Natural killer cell (primary cell): ENCODE results near the gene TICRR. TPM values are rescaled to one million over a fixed set of nuclear protein-coding genes. Genes with fewer than 3 reads are reported as not detected.

Experiments
- ATAC-seq, 3 donors: fragments of 150-1000 bp in 2 of 3; fragments of 200-7000 bp in 1 of 3; cut with Tn5 transposase; 1 replicate in 1 of 3; 2 replicates in 2 of 3; pipeline ENCODE4 v1.10.0; 2021; ENCODE audit warnings: mild to moderate bottlenecking in 2 of 3, moderate library complexity in 2 of 3
- DNase-seq, 2 donors: peaks; one replicate each; pipeline versions ENCODE4 v3.0.0 to v3.0.0-alpha.2; 2013 to 2021; ENCODE audit warnings: mixed read lengths in 1 of 2
- H3K27ac ChIP-seq: one replicate; pipeline ENCODE4 v1.5.1; 2013; ENCODE audit warnings: mild to moderate bottlenecking, low read length
- H3K27me3 ChIP-seq: one replicate; pipeline ENCODE4 v1.6.1; 2013; ENCODE audit warnings: low read length; ENCODE audit not compliant: control insufficient read depth, insufficient read depth
- H3K36me3 ChIP-seq: one replicate; pipeline ENCODE4 v1.6.1; 2013; ENCODE audit warnings: low read length; ENCODE audit not compliant: control insufficient read depth, insufficient read depth
- H3K4me1 ChIP-seq: one replicate; pipeline ENCODE4 v1.6.1; 2013; ENCODE audit warnings: low read length; ENCODE audit not compliant: control insufficient read depth, insufficient read depth
- H3K4me3 ChIP-seq: one replicate; pipeline ENCODE4 v1.5.1; 2013; ENCODE audit warnings: low read length
- H3K9me3 ChIP-seq: one replicate; pipeline ENCODE4 v1.6.1; 2013; ENCODE audit warnings: low read length; ENCODE audit not compliant: control insufficient read depth, insufficient read depth
- H3K27ac Mint-ChIP-seq, 2 donors: one replicate each; pipeline ENCODE4 v1.8.0; 2022; ENCODE audit warnings: mild to moderate bottlenecking in 2 of 2, mixed read lengths in 2 of 2, moderate library complexity in 1 of 2
- H3K27me3 Mint-ChIP-seq, 2 donors: one replicate each; pipeline ENCODE4 v1.8.0; 2022; ENCODE audit warnings: low read depth in 2 of 2, mixed read lengths in 2 of 2
- H3K36me3 Mint-ChIP-seq: one replicate; pipeline ENCODE4 v1.8.0; 2022; ENCODE audit warnings: mixed read lengths
- H3K4me1 Mint-ChIP-seq, 2 donors: one replicate each; pipeline ENCODE4 v1.8.0; 2022; ENCODE audit warnings: mixed read lengths in 2 of 2
- H3K4me3 Mint-ChIP-seq: one replicate; pipeline ENCODE4 v1.8.0; 2022; ENCODE audit warnings: mild to moderate bottlenecking, moderate library complexity, mixed read lengths
- H3K9me3 Mint-ChIP-seq, 2 donors: one replicate each; pipeline ENCODE4 v1.8.0; 2022; ENCODE audit warnings: mixed read lengths in 2 of 2
- WGBS: methylation state at CpG from one replicate; pipeline ENCODE4 v1.1.7; 2013; ENCODE audit warnings: missing lambda C conversion rate; ENCODE audit not compliant: insufficient coverage; 5-methylcytosine and 5-hydroxymethylcytosine counted together
- intact Hi-C: fragments of 100-400 bp; cut with micrococcal nuclease; formaldehyde crosslinking; loops from one replicate; pipeline ENCODE4 v1.14.2; 2022
- total RNA-seq, 4 donors: library from RNA; stranded (reverse); fragments of 120-200 nt in 1 of 4; gene quantifications; one replicate each; pipeline versions ENCODE4 v1.2.3 to v1.2.4, GENCODE V29; 2013 to 2022
- TF ChIP-seq, protein P1 (sequence below): fragments of 200-600 bp; IDR thresholded peaks from one replicate; pipeline ENCODE4 v1.8.0; 2022; ENCODE audit warnings: antibody characterized with exemption

Gene TICRR
- total RNA-seq, 3 donors from 2014 or later (not counting 1 experiment from before 2014, with no cell fraction given) = 0.13 to 0.59 (median 0.14) TPM

DNA sequence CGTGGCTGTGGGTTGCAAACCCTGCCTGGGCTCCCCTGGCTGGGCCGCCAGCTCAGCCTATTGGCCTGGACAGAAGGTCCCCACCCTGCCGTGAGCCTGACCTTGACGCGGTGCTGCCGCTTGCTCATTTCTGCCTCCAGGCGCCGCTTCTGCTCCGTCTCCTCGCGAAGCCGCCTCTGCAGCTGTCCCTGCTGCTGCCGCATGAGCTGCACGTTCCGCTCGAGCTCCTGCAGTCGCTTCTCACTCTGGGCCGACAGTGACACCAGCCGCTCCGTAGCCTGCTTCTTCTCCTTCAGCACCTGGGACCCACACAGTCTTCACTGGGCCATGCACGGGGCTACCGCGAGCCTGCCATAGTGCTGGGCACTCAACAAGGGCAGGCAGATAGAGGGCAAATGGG is 58.3 kb downstream of the TICRR start:
- H3K36me3 ChIP-seq = no peaks in the 10 kb centered on the region
- TF ChIP-seq, protein P1, sequence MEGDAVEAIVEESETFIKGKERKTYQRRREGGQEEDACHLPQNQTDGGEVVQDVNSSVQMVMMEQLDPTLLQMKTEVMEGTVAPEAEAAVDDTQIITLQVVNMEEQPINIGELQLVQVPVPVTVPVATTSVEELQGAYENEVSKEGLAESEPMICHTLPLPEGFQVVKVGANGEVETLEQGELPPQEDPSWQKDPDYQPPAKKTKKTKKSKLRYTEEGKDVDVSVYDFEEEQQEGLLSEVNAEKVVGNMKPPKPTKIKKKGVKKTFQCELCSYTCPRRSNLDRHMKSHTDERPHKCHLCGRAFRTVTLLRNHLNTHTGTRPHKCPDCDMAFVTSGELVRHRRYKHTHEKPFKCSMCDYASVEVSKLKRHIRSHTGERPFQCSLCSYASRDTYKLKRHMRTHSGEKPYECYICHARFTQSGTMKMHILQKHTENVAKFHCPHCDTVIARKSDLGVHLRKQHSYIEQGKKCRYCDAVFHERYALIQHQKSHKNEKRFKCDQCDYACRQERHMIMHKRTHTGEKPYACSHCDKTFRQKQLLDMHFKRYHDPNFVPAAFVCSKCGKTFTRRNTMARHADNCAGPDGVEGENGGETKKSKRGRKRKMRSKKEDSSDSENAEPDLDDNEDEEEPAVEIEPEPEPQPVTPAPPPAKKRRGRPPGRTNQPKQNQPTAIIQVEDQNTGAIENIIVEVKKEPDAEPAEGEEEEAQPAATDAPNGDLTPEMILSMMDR = no peak
- H3K36me3 Mint-ChIP-seq = no peaks in the 10 kb centered on the region
- no peak overlapping the region for H3K27ac Mint-ChIP-seq
- no peaks in the 10 kb centered on the region for H3K9me3 Mint-ChIP-seq
- intact Hi-C loops = no loop called here
- no peak overlapping the region for H3K4me3 Mint-ChIP-seq
- DNase-seq = no peak
- H3K4me1 ChIP-seq = no peaks in the 10 kb centered on the region
- H3K4me3 ChIP-seq = no peak overlapping the region
- WGBS = 93% methylated on average over 23 of the region's 23 CpGs
- ATAC-seq = no peak
- H3K27me3 Mint-ChIP-seq = no peaks in the 10 kb centered on the region
- H3K9me3 ChIP-seq = no peaks in the 10 kb centered on the region
- no peaks in the 10 kb centered on the region for H3K4me1 Mint-ChIP-seq
- H3K27ac ChIP-seq = no peak overlapping the region
- H3K27me3 ChIP-seq = no peaks in the 10 kb centered on the region

DNA sequence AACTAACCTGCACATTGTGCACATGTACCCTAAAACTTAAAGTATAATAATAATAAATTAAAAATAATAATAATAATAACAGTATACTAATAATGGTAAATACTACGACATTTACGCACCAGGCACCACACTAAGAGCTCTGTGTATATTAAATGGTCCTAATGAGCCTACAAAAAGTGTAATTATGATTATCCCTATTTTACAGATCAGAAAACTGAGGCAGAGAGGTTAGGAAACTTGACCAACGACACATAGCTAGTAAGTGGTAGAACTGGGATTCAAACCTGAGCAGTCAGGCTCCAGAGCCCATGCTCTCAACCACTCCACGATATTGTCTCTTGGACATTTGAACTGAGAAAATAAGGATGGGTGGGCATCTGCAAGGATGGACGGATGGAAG is 65.0 kb downstream of the TICRR start:
- H3K4me1 ChIP-seq = peaks cover 4% of the 10 kb centered on the region
- intact Hi-C loops = no loop called here
- no peak overlapping the region for H3K27ac ChIP-seq
- H3K27me3 ChIP-seq = no peaks in the 10 kb centered on the region
- WGBS = 96% methylated on average over 3 of the region's 5 CpGs
- H3K4me3 ChIP-seq = no peak overlapping the region
- no peaks in the 10 kb centered on the region for H3K9me3 ChIP-seq
- no peaks in the 10 kb centered on the region for H3K36me3 ChIP-seq
- Mint-ChIP-seq H3K27ac (no peak overlapping the region), H3K4me1 (peaks cover 0 to 5% of the 10 kb centered on the region in 2 donors), H3K9me3 (no peaks in the 10 kb centered on the region), H3K36me3 (no peaks in the 10 kb centered on the region), H3K4me3 (no peak overlapping the region), H3K27me3 (no peaks in the 10 kb centered on the region)
- TF ChIP-seq, protein P1 = no peak
- DNase-seq (no peak), ATAC-seq (no peak)

DNA sequence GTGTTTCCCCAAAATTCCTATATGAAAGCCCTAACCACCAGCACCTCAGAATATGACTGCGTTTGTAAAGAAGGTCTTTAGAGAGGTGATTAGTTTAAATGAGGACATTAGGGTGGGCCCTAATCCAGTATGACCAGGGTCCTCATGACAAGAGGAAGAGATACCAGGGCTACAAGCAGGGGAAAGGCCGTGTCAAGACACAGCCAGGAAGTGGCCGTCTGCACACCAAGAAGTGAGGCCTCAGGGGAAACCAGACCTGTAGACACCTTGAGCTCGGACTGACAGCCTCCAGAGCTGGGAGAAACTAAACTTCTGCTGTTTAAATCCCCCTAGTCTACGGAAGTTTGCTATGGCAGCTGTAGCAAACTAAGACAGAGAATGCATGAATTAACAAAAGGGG is 65.8 kb downstream of the TICRR start:
- peaks cover 4% of the 10 kb centered on the region for H3K4me1 ChIP-seq
- H3K27ac ChIP-seq = no peak overlapping the region
- no peaks in the 10 kb centered on the region for H3K36me3 Mint-ChIP-seq
- no peak overlapping the region for H3K4me3 Mint-ChIP-seq
- intact Hi-C loops = no loop called here
- no peaks in the 10 kb centered on the region for H3K27me3 ChIP-seq
- H3K27ac Mint-ChIP-seq = no peak overlapping the region
- H3K27me3 Mint-ChIP-seq = no peaks in the 10 kb centered on the region
- no peaks in the 10 kb centered on the region for H3K36me3 ChIP-seq
- ATAC-seq (peak in 1 of 3 donors; percentile 43), DNase-seq (no peak)
- TF ChIP-seq, protein P1 = no peak
- no peak overlapping the region for H3K4me3 ChIP-seq
- H3K9me3 ChIP-seq = no peaks in the 10 kb centered on the region
- H3K9me3 Mint-ChIP-seq = no peaks in the 10 kb centered on the region
- WGBS = 61% methylated on average over 5 of the region's 5 CpGs
- peaks cover 0 to 5% of the 10 kb centered on the region in 2 donors for H3K4me1 Mint-ChIP-seq

DNA sequence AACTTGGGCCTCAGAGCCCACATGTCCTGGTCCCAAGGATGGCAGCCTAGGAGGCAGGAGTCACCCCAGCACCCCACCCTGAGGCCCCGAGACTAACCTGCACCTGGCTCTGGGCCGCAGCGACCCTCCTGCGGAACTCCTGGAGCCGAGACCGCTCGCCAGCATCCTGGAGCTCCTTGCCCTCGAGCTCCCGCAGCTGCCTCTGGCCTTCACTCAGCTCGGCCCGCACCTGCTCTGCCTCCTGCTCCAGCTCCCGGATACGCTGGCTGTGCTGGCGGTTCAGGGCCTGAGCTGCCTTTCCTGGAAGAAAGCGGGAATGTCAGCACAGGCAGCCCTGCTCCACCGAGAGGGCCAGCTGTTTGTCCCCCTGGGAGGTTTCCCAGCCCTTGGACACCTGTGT is 66.8 kb downstream of the TICRR start:
- no peak for DNase-seq
- no peak overlapping the region for H3K4me3 Mint-ChIP-seq
- Histone ChIP-seq H3K4me3 (no peak overlapping the region), H3K36me3 (no peaks in the 10 kb centered on the region), H3K27me3 (no peaks in the 10 kb centered on the region), H3K9me3 (no peaks in the 10 kb centered on the region), H3K27ac (no peak overlapping the region), H3K4me1 (peaks cover 7% of the 10 kb centered on the region)
- no peaks in the 10 kb centered on the region for H3K9me3 Mint-ChIP-seq
- H3K27ac Mint-ChIP-seq = no peak overlapping the region
- H3K36me3 Mint-ChIP-seq = no peaks in the 10 kb centered on the region
- H3K27me3 Mint-ChIP-seq = peaks cover 0 to 1% of the 10 kb centered on the region in 2 donors
- ATAC-seq = no peak
- 97% methylated on average over 16 of the region's 16 CpGs for WGBS
- intact Hi-C loops = no loop called here
- TF ChIP-seq, protein P1 = no peak
- peaks cover 1 to 5% of the 10 kb centered on the region in 2 donors for H3K4me1 Mint-ChIP-seq
